GM12864 (cell line): ENCODE data around the gene EXOC6.

Source experiments
- DNase-seq: peaks from one replicate; pipeline ENCODE4 v3.0.0-alpha.2; 2011; ENCODE audit warnings: low read depth
- H3K4me3 ChIP-seq: 2 replicates; pipeline ENCODE4 v1.5.1; 2011; ENCODE audit warnings: mild to moderate bottlenecking, low read depth, low read length, control low read depth
- CTCF ChIP-seq: IDR thresholded peaks from 2 replicates; pipeline ENCODE4 v1.5.1; 2011; ENCODE audit warnings: low read depth, mild to moderate bottlenecking, moderate library complexity, low read length, control low read depth, inconsistent platforms; ENCODE audit errors: missing control alignments

The EXOC6 gene

DNA sequence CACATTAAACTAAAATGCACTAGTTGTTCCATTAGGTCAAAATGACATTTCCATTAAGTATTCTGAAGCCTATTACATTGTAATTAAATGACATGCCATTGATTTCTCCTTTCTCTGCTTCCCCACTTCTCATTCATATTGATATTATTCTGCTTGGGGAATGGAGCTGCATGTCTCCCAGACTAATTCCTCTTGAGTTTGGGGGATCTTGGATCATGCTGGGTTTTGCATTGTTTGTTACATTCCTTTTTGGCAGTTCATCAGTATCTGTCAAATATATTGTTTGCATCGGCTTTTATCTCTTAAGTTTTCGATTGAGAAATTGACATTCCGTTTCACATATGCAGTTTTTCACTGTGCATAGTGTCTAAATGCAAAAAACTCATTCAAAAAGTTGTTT is 147.2 kb downstream of the EXOC6 start:
- H3K4me3 ChIP-seq, result no peak overlapping the region
- no peak for DNase-seq

GRCh38 chr10:92997620-92998019 is 149.3 kb downstream of the EXOC6 start:
- TF ChIP-seq CTCF, result no peak
- DNase-seq, result no peak
- H3K4me3 ChIP-seq, result no peak overlapping the region

More for the DNA sequence above, 147.2 kb downstream of the EXOC6 start:
- no peak for TF ChIP-seq CTCF

- no peak for DNase-seq
- TF ChIP-seq CTCF, result no peak
- no peak overlapping the region for H3K4me3 ChIP-seq
These were observed 150.9 kb downstream of the EXOC6 start for GRCh38 chr10:92999191-92999590.

DNA sequence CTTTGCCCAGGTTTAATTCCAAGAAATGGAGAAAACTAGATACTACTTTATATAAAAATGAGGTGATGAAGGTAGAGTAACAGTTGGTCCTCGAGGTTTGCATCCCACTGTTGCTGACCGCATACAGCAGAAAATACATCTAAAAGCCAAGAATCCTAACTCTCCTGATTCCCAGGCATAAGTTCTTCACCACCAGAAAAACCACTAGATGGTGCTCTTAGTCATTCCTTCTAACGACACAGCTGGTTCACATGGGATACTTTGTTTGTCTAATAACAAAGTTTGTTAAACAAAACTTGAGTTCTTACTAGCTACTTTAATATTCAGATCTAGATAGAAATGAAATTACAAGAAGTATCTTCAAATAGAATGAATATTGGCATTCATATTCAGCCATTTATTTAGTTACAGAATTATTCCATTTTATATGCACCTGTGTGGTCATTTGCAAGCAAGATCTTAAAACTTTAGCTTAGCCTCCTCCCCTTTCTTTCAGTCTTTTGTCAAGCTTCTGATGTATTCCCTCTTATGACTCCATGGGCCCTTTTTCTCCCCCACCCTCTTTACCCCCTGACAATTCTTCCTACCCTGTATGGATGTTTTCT is 158.2 kb downstream of the EXOC6 start:
- no peak for DNase-seq
- TF ChIP-seq CTCF, result peak; percentile 47
- no peak overlapping the region for H3K4me3 ChIP-seq

- H3K4me3 ChIP-seq, result no peak overlapping the region
- DNase-seq, result no peak
- no peak for TF ChIP-seq CTCF
These were observed 167.4 kb downstream of the EXOC6 start for GRCh38 chr10:93015722-93016121.

GRCh38 chr10:93023013-93023650 is 174.8 kb downstream of the EXOC6 start:
- no peak for DNase-seq
- H3K4me3 ChIP-seq, result no peak overlapping the region
- TF ChIP-seq CTCF, result no peak

GRCh38 chr10:93026072-93026471 is 177.8 kb downstream of the EXOC6 start:
- no peak for TF ChIP-seq CTCF
- DNase-seq, result no peak
- no peak overlapping the region for H3K4me3 ChIP-seq
